Gastrocnemius medialis (tissue), 4 donors: Measurements from ENCODE around the gene ZNF511.

Source experiments
- POLR2A ChIP-seq, 2 donors: fragments of 450-650 bp; IDR thresholded peaks; one replicate each; pipeline ENCODE4 v1.6.1; 2017; ENCODE audit warnings: antibody characterized with exemption in 2 of 2, mild to moderate bottlenecking in 2 of 2, moderate library complexity in 2 of 2
- TF ChIP-seq, protein P1 (sequence below), 5 experiments: fragments of 450-650 bp in 3 of 5; fragments of 200-600 bp in 2 of 5; sonication (generic) in 2 of 5; IDR thresholded peaks in 4 of 5; conservative IDR thresholded peaks in 1 of 5; 1 replicate in 4 of 5; 2 replicates in 1 of 5; pipeline ENCODE4 v1.5.1; 2016 to 2019; ENCODE audit warnings: antibody characterized with exemption in 5 of 5, mild to moderate bottlenecking in 3 of 5, moderate library complexity in 3 of 5

DNA sequence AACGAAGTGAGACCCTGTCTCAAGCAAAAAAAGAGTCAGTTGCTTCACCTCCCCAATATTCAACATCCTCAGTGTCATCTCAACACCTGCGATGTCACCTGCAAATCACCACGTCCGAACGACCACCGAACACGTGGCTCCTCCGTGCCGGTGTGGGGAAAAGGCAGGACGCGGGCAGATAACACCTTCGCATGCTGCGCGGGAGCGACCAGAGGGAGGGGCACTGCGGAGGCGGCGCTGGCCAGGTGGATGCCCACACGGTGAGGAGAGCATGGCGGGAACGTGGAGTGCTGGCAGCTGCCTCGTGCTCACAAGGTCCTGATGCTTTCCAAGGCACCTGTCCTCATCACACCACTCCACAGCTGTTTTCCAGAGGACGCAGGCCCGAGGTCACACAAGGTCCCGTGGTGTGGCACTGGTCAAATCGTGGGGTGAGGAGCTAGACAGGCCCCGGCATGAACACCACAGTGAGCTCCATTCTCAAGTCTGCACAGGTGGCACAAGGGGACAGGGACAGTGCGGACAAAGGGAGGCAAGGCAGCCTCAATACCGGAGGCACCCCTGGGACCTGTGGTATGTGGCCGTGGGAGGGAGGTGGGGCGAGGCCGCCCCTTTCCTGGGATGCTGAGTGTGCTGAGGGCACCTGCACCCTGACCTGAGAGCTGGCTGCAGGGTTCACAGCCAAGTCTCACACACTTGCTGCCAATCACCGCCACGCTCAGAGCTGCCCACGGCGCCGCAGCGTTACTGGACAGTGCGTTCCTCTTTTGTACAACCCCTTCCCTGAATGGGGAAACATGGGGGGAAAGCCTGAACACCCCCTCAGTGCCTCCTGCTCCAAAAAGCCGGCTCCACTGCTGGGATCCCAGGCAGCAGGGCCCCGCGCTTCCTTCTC, 13.0 kb upstream of the ZNF511 start:
- TF ChIP-seq, protein P1, sequence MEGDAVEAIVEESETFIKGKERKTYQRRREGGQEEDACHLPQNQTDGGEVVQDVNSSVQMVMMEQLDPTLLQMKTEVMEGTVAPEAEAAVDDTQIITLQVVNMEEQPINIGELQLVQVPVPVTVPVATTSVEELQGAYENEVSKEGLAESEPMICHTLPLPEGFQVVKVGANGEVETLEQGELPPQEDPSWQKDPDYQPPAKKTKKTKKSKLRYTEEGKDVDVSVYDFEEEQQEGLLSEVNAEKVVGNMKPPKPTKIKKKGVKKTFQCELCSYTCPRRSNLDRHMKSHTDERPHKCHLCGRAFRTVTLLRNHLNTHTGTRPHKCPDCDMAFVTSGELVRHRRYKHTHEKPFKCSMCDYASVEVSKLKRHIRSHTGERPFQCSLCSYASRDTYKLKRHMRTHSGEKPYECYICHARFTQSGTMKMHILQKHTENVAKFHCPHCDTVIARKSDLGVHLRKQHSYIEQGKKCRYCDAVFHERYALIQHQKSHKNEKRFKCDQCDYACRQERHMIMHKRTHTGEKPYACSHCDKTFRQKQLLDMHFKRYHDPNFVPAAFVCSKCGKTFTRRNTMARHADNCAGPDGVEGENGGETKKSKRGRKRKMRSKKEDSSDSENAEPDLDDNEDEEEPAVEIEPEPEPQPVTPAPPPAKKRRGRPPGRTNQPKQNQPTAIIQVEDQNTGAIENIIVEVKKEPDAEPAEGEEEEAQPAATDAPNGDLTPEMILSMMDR (IDR thresholded peaks at IDR 0.05 in 4 of 5, conservative IDR thresholded peaks at IDR 0.05 in 1 of 5), result no peak
- no peak for TF ChIP-seq POLR2A (IDR thresholded peaks at IDR 0.05)
